Natural killer cell (primary cell): ENCODE results near the gene LSM2. TPM values are rescaled to one million over a fixed set of nuclear protein-coding genes. Genes with fewer than 3 reads are reported as not detected.
"Not testable (repeated sequence)": the region's sequence is repeated elsewhere in the genome, so short reads cannot be mapped to it uniquely, and the experiment has no call there.

Experiments used
- ATAC-seq, 3 donors: fragments of 150-1000 bp in 2 of 3; fragments of 200-7000 bp in 1 of 3; cut with Tn5 transposase; 1 replicate in 1 of 3; 2 replicates in 2 of 3; pipeline ENCODE4 v1.10.0; 2021; ENCODE audit warnings: mild to moderate bottlenecking in 2 of 3, moderate library complexity in 2 of 3
- DNase-seq, 2 donors: peaks; one replicate each; pipeline versions ENCODE4 v3.0.0 to v3.0.0-alpha.2; 2013 to 2021; ENCODE audit warnings: mixed read lengths in 1 of 2
- H3K27ac ChIP-seq: one replicate; pipeline ENCODE4 v1.5.1; 2013; ENCODE audit warnings: mild to moderate bottlenecking, low read length
- H3K27me3 ChIP-seq: one replicate; pipeline ENCODE4 v1.6.1; 2013; ENCODE audit warnings: low read length; ENCODE audit not compliant: control insufficient read depth, insufficient read depth
- H3K36me3 ChIP-seq: one replicate; pipeline ENCODE4 v1.6.1; 2013; ENCODE audit warnings: low read length; ENCODE audit not compliant: control insufficient read depth, insufficient read depth
- H3K4me1 ChIP-seq: one replicate; pipeline ENCODE4 v1.6.1; 2013; ENCODE audit warnings: low read length; ENCODE audit not compliant: control insufficient read depth, insufficient read depth
- H3K4me3 ChIP-seq: one replicate; pipeline ENCODE4 v1.5.1; 2013; ENCODE audit warnings: low read length
- H3K9me3 ChIP-seq: one replicate; pipeline ENCODE4 v1.6.1; 2013; ENCODE audit warnings: low read length; ENCODE audit not compliant: control insufficient read depth, insufficient read depth
- H3K27ac Mint-ChIP-seq, 2 donors: one replicate each; pipeline ENCODE4 v1.8.0; 2022; ENCODE audit warnings: mild to moderate bottlenecking in 2 of 2, mixed read lengths in 2 of 2, moderate library complexity in 1 of 2
- H3K27me3 Mint-ChIP-seq, 2 donors: one replicate each; pipeline ENCODE4 v1.8.0; 2022; ENCODE audit warnings: low read depth in 2 of 2, mixed read lengths in 2 of 2
- H3K36me3 Mint-ChIP-seq: one replicate; pipeline ENCODE4 v1.8.0; 2022; ENCODE audit warnings: mixed read lengths
- H3K4me1 Mint-ChIP-seq, 2 donors: one replicate each; pipeline ENCODE4 v1.8.0; 2022; ENCODE audit warnings: mixed read lengths in 2 of 2
- H3K4me3 Mint-ChIP-seq: one replicate; pipeline ENCODE4 v1.8.0; 2022; ENCODE audit warnings: mild to moderate bottlenecking, moderate library complexity, mixed read lengths
- H3K9me3 Mint-ChIP-seq, 2 donors: one replicate each; pipeline ENCODE4 v1.8.0; 2022; ENCODE audit warnings: mixed read lengths in 2 of 2
- WGBS: methylation state at CpG from one replicate; pipeline ENCODE4 v1.1.7; 2013; ENCODE audit warnings: missing lambda C conversion rate; ENCODE audit not compliant: insufficient coverage; 5-methylcytosine and 5-hydroxymethylcytosine counted together
- intact Hi-C: fragments of 100-400 bp; cut with micrococcal nuclease; formaldehyde crosslinking; loops from one replicate; pipeline ENCODE4 v1.14.2; 2022
- total RNA-seq, 4 donors: library from RNA; stranded (reverse); fragments of 120-200 nt in 1 of 4; gene quantifications; one replicate each; pipeline versions ENCODE4 v1.2.3 to v1.2.4, GENCODE V29; 2013 to 2022
- TF ChIP-seq, protein P1 (sequence below): fragments of 200-600 bp; IDR thresholded peaks from one replicate; pipeline ENCODE4 v1.8.0; 2022; ENCODE audit warnings: antibody characterized with exemption

The LSM2 gene
- total RNA-seq, 3 donors from 2014 or later (not counting 1 experiment from before 2014, with no cell fraction given) = 28.1 to 34.9 (median 29.2) TPM

DNA sequence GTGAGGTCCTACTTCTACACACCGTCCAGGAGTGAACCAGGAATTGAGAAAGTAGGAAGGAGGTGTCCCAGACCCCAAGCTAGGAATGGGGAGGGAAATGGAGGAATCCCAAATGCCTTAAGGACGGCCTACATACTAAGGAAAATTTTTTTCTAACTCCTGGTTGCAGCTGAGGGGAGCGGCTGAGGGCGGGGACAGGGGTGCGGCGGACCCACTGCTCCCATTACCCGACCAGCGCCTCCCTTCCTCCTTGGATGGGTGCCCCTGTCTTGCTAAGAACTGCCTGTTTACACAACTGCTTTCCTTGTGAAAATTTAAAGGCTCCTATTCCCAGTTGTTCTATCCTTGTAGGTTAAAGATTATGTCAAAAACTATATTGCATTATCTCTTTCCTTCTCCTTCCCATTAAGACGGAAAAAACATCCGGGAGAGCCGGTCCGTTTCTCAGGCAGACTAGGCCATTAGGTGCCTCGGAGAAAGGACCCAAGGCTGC, 20.1 kb upstream of the LSM2 start:
- H3K36me3 Mint-ChIP-seq = no peaks in the 10 kb centered on the region
- H3K4me3 Mint-ChIP-seq = peak overlapping the region; percentile 96
- Histone ChIP-seq H3K27me3 (no peaks in the 10 kb centered on the region), H3K36me3 (no peaks in the 10 kb centered on the region), H3K27ac (peak overlapping the region; percentile 55), H3K4me1 (peaks cover 47% of the 10 kb centered on the region), H3K4me3 (peak overlapping the region; percentile 77), H3K9me3 (no peaks in the 10 kb centered on the region)
- TF ChIP-seq, protein P1, sequence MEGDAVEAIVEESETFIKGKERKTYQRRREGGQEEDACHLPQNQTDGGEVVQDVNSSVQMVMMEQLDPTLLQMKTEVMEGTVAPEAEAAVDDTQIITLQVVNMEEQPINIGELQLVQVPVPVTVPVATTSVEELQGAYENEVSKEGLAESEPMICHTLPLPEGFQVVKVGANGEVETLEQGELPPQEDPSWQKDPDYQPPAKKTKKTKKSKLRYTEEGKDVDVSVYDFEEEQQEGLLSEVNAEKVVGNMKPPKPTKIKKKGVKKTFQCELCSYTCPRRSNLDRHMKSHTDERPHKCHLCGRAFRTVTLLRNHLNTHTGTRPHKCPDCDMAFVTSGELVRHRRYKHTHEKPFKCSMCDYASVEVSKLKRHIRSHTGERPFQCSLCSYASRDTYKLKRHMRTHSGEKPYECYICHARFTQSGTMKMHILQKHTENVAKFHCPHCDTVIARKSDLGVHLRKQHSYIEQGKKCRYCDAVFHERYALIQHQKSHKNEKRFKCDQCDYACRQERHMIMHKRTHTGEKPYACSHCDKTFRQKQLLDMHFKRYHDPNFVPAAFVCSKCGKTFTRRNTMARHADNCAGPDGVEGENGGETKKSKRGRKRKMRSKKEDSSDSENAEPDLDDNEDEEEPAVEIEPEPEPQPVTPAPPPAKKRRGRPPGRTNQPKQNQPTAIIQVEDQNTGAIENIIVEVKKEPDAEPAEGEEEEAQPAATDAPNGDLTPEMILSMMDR = no peak
- no peaks in the 10 kb centered on the region for H3K9me3 Mint-ChIP-seq
- peaks cover 29 to 31% of the 10 kb centered on the region in 2 donors for H3K4me1 Mint-ChIP-seq
- DNase-seq (no peak), ATAC-seq (peak; percentile 12 to 22 (median 20))
- WGBS = 2% methylated on average over 13 of the region's 13 CpGs
- H3K27ac Mint-ChIP-seq = peak overlapping the region; percentile 95 to 99
- intact Hi-C loops = no loop called here
- no peaks in the 10 kb centered on the region for H3K27me3 Mint-ChIP-seq

DNA sequence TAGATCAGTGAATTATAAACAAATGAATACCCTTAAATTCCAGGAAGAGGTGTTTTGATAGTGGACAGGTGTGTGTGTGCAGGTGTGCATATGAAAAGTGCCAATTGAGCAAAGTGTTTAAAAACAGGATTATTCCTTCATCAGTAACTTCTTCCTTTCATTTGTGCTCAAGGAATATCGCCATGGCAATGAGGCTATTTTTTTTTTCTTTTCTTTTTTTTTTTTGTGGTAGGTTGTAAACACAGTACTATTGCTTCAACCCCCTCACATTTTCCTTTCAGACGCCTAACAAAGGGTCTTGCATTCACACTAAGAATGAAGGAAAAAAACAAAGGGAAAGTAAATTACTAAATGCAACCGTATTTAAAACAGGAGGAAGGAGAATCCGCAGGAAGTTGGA, 18.8 kb upstream of the LSM2 start:
- Mint-ChIP-seq H3K4me1 (peaks cover 36 to 37% of the 10 kb centered on the region in 2 donors), H3K4me3 (peak overlapping the region; percentile 28), H3K27me3 (no peaks in the 10 kb centered on the region), H3K27ac (peak overlapping the region; percentile 95 to 99), H3K36me3 (no peaks in the 10 kb centered on the region), H3K9me3 (no peaks in the 10 kb centered on the region)
- no peak for DNase-seq
- H3K27me3 ChIP-seq = no peaks in the 10 kb centered on the region
- no peaks in the 10 kb centered on the region for H3K36me3 ChIP-seq
- no peak overlapping the region for H3K27ac ChIP-seq
- ATAC-seq = no peak
- no peak overlapping the region for H3K4me3 ChIP-seq
- no peaks in the 10 kb centered on the region for H3K9me3 ChIP-seq
- peaks cover 45% of the 10 kb centered on the region for H3K4me1 ChIP-seq
- whole genome bisulfite sequencing = 100% methylated on average over 2 of the region's 4 CpGs
- intact Hi-C loops = no loop called here
- TF ChIP-seq, protein P1 = no peak

DNA sequence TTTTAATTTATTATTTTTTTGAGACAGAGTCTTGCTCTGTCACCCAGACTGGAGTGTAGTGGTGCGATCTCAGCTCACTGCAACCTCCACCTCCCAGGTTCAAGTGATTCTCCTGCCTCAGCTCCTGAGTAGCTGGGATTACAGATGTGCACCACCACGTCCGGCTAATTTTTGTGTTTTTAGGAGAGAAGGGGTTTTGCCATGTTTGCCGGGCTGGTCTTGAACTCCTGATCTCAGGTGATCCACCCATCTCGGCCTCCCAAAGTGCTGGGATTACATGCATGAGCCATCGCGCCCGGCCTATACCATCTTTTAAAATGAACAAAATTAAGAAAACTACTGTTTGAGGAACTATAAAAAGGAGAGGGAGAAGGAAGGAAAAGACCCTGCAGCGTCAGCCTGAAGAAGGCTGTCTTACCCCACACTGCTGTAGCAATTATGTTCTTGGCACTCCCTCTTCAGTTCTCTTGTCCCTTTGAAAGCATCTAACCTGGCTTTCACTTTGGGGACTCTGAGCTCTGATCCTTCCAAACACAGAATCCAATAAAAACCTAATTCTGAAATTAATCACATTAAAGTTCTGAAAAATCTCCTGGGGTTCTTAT, 16.9 kb upstream of the LSM2 start:
- H3K4me3 Mint-ChIP-seq, DNase-seq, H3K9me3 ChIP-seq, H3K4me3 ChIP-seq, intact Hi-C loops, ATAC-seq, H3K36me3 Mint-ChIP-seq, H3K27ac ChIP-seq, H3K36me3 ChIP-seq, H3K27me3 Mint-ChIP-seq, H3K9me3 Mint-ChIP-seq, H3K27me3 ChIP-seq: not testable (repeated sequence)
- H3K27ac Mint-ChIP-seq = peak overlapping the region in 1 of 2 donors; percentile 40
- H3K4me1 Mint-ChIP-seq = peaks cover 25 to 27% of the 10 kb centered on the region in 2 donors
- peaks cover 40% of the 10 kb centered on the region for H3K4me1 ChIP-seq
- 88% methylated on average over 9 of the region's 9 CpGs for WGBS

DNA sequence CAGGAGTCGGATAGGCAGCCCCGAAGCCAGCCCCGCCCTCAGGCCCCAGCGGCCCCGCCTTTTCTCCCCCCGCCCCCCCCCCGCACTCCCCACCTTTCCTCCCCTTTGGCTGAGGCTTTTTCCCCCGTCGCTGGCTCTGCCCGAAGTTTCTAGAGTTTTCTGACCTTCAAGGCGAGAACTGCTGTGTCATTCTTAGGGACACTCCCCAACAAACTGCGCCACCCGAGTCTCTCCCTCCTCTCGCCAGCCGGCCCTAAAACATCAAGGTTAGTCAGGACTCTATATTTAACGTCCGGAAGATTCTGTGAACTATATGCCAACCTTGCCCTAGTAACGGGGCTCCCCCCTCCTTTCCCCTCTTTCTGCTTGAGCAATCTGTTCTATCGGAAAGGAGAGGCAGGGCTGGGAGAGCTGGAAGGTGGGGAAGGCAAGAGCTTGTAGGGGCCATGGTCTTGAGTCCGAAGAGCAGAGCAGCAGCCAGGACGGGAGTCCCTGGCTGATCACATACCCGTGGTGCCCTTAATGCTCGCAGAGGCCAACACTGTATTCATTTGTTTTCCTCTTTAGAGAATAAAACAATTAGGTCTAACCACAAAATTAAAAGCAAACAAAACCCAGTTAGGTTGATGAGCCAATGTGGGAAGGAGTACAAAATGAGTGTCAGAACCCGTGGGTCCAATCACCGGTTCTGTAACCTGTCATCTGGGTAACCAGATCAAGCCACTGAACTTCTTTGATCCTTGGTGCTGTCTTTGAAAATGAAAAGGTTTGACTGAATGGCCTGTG, 15.5 kb upstream of the LSM2 start:
- TF ChIP-seq, protein P1 = no peak
- peak; percentile 52 to 56 (median 54) for ATAC-seq
- Histone ChIP-seq H3K4me1 (peaks cover 44% of the 10 kb centered on the region), H3K27me3 (no peaks in the 10 kb centered on the region), H3K27ac (peak overlapping the region; percentile 76), H3K9me3 (no peaks in the 10 kb centered on the region), H3K4me3 (peak overlapping the region; percentile 54), H3K36me3 (no peaks in the 10 kb centered on the region)
- Mint-ChIP-seq H3K4me3 (peak overlapping the region; percentile 93), H3K4me1 (peaks cover 32 to 38% of the 10 kb centered on the region in 2 donors), H3K9me3 (no peaks in the 10 kb centered on the region), H3K27ac (peak overlapping the region; percentile 92 to 94), H3K36me3 (no peaks in the 10 kb centered on the region), H3K27me3 (no peaks in the 10 kb centered on the region)
- intact Hi-C loops = no loop called here
- peak; percentile 45 to 75 for DNase-seq
- 3% methylated on average over 21 of the region's 25 CpGs for WGBS
